Measurements from ENCODE around the gene WDR54. TPM values are rescaled to one million over a fixed set of nuclear protein-coding genes. Genes with fewer than 3 reads are reported as not detected.
"Not testable (repeated sequence)": the region's sequence is repeated elsewhere in the genome, so short reads cannot be mapped to it uniquely, and the experiment has no call there.

The WDR54 gene
- total RNA-seq, 1 donor from 2014 or later = 5.7 TPM

DNA sequence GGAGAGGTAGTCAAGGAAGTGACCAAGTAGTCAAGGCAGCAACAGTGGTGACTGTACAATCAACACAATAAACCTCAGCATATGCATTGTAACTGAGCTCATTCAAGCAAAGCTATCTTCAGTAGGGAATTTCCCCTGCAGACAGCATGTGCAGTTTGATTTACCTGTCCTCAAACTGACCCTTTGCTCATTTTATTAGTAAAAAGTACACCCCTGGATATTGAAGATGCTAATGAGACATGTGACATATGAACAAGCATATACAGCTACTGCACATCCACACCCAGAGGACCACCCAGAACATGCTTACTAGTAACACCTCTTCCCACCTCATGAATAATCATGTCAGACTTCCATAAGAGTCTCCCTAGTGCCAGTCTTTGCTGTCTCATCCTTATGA is 15.5 kb upstream of the WDR54 start:
- DNase-seq = no peak

DNA sequence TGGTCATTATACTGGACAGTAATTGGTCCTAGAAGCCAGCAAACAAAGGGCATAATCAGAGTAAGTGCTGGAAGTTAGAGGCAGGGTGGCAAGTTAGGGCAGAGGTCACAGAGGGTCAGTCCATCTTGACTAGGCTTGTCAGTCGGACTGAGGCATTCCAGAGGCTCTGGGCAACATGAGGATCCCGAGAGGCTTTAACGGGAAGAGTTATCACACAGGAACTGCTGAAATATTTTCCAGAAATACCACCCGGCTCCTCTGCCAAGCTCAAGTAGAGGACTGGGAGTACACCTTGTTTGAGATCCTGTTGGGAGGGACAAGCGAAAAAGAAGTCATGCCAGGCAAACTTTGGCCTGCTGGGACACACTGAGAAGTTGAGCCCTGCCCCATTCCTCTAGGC is 13.8 kb upstream of the WDR54 start:
- DNase-seq = no peak

DNA sequence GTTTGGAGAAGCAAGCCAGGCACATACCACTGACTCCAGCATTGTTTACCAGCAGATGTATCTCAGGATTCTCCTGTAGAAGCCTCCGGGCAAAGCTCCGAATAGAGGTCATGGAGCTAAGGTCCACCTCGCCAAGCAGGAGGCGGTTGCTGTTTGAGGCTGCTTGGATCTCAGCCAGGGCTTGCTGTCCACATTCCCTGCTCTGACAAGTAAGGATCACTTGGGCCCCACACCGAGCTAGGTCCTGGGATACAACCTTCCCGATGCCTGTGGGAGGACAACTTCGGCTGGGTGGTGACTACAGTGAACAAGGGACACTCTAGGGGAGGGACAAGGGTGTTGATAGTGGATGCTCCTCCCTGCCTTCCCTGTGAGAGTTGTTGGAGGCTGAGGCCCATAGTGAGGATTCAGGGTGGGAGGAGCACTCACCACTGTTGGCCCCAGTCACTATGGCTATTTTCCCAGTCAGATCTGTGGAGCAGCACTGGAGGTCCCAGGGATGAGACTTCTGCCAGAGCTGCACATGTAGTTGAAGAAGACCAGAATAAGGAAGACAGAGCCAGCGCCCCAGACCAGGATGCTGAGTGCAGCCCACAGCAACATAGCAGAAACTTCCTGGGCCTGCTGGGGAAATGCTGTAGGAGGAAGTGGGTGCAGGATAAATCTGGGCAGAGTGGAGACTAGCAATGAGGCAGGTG is 8.4 kb upstream of the WDR54 start:
- DNase-seq = no peak

DNA sequence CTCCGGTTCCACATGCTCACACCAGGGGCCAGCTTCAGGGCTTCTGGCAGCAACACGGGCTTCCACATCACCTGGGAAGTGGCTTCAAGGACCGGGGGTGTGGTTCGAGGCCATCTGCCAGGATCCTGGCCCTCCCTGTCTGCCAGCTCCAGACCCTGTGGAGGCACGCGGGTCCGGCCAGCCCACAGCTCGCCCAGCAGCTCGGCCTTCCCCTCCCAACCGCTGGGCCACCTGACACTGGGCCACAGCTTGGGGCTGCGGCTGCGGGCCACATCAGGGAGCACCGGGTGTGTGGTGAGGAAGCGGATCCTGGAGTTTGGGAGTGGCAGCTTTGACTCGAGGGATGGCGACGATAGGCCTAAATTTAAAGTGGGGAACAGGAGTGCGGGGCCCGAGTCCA is 7.1 kb upstream of the WDR54 start:
- DNase-seq = no peak

DNA sequence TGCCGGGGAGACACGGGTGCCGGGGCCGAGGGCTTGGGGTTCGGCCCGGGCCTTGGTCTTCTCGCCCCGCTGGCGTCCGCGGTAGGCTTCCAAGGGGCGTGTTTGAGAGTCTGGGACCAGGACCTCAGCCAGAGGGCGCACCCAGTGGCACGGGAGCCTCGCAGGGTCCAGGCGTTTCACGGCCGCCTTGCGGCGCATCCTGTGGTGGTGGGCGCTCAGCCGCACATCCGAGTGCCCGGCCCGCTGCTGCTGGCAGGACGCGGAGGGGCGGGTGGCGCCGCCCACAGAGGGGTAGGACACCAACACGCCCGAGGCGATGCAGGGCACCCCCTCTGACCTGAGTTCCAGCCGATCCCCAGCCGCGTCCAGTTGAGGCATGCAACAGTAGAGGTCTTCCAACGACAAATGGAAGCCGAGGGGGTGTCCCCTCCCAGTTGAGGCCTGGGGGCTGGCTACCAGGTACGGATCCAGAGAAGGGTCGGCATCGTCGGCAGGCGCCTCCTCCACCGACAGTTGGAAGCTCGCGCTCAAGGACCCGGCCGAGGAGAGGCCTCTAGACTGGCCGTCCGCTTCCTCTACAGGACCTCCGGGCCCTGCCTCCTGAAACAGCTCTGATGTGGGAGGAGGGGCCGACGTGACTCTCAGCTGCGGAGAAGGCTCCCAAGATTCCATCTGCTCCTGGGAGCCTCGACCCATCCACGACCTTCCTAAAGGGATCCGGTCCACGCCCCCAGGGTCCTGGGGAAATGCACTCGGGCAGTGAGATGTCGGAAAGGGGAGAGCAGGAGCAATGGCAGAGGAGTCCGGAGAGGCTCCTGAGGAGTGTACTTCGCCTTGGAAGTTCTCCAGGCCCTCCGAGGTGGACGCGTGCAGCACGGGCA is 6.4 kb upstream of the WDR54 start:
- DNase-seq = no peak

- no peak for DNase-seq
Measured at GRCh38 chr2:74415762-74416395, 5.7 kb upstream of the WDR54 start.

GRCh38 chr2:74416778-74417177 is 4.8 kb upstream of the WDR54 start:
- DNase-seq = no peak

- no peak for DNase-seq
Measured at GRCh38 chr2:74417197-74417596, 4.3 kb upstream of the WDR54 start.

DNA sequence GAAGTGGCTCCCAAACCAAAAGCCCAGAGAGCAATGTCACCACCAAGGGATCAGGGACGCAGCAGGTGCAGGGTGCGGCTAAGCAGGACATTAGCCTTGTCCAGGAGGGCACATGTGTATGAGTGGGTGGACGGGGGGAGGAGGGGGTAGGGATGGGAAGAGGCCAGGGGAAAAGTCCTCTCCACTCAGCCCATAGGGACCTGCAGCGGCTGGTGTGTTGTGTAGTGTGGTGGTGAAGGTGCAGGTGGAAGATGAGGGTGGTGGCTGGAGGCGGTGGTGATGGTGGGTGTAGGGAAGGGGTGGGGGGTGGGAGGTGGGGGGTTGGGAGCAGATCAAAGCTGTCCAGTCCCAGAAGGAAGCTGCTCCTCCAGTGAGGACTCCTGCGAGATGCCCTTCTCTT is 3.8 kb upstream of the WDR54 start:
- DNase-seq = no peak

DNA sequence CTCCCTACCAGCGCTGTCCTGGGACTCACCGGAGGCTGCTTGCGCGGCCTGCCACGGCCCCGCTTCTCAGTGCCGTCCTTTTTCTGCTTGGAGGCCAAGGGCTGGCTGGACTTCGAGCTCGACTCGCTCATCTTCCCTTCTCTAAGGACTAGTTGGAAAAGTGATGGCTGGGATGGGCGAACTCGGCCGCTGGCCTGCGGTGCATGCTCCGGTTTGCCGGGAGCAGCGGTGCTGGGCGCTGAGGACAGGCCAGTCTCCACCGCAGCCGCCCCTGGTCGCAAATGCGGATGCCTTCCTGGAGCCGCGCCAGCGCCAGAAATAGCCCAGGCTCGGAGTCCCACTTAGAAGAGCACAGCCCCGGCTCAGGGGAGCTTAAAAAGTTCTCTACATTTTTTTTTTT is 3.2 kb upstream of the WDR54 start:
- DNase-seq = no peak

DNA sequence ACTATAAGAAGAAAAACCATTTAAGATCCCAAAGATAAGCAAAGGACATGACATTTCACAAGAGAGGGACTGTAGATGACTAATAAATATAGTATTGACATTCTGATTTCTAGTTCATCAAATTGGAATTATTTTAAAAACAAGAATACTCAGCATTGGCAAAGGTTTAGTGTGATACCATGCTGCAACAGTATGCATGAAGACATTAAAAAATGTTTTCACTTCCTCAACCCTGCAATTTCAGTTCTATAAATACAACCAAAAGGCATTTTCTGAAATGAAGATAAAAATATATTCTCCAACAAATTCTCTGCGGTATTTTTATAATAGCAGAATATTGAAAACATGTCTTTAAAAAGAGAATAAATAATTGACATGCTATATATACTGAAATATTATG is 2.2 kb upstream of the WDR54 start:
- DNase-seq = no peak

GRCh38 chr2:74420006-74420405 is 1.5 kb upstream of the WDR54 start:
- DNase-seq = no peak

DNA sequence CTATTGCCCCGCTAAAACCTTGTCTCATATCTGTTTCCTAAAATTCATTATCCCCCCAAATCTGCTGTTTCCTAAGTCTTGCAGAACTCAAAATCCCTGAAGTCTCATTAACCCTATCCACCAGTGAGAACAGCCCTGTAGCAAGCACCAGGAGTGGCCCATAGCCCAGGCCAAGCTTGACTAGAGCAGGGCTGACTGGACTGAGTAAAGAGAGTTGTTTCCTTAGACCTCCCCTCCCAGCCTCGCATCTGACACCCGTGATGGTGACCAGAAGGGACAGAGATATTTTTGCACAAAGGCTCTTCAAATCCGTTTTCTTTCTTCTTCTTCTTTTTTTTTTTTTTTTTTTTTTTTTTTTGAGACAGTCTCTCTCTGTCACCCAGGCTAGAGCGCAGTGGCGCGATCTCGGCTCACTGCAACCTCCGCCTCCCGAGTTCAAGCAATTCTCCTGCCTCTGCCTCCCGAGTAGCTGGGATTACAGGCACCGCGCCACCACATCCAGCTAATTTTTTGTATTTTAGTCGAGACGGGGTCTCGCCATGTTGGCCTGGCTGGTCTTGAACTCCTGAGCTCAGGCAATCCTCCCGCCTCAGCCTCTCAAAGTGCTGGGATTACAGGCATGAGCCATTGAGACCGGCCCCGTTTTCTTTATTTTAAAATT is 957 bp upstream of the WDR54 start:
- DNase-seq = not testable (repeated sequence)

DNA sequence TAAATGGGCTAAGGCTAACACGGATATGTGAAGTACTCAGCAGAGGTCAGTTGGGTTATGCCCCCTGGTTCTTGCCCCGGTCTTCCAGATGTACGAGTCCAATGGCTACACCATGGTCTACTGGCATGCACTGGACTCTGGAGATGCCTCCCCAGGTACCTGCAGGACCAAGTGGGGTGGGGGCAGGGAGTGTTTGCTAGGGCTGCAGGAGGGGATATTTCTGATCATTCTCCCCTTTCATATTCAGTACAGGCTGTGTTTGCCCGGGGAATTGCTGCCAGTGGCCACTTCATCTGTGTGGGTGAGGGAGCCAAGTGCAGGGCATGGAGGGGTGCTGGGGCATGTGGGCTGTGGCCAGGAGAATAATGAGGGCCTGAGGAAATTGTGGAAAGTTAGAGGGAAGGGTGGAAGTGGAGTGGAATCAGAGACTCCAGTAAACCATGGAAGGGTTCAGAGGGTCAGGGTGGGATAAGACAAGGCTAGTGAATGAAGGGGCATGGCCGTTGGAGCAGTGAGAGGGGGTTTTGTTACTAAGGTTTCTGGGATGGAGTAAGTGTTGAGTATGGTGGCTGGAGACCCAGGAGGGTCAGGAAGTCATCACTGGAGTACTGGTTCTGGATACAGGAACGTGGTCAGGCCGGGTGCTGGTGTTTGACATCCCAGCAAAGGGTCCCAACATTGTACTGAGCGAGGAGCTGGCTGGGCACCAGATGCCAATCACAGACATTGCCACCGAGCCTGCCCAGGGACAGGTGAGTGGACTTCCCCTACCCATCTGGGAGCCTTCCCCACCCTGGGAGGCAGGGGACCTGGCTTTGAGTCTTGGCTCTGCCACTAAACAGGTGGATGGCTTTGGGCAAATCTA is 1.9 kb downstream of the WDR54 start:
- no peak for DNase-seq

GRCh38 chr2:74424139-74424992 is 2.8 kb downstream of the WDR54 start:
- no peak for DNase-seq

GRCh38 chr2:74424995-74425406 is 3.5 kb downstream of the WDR54 start:
- DNase-seq = no peak

DNA sequence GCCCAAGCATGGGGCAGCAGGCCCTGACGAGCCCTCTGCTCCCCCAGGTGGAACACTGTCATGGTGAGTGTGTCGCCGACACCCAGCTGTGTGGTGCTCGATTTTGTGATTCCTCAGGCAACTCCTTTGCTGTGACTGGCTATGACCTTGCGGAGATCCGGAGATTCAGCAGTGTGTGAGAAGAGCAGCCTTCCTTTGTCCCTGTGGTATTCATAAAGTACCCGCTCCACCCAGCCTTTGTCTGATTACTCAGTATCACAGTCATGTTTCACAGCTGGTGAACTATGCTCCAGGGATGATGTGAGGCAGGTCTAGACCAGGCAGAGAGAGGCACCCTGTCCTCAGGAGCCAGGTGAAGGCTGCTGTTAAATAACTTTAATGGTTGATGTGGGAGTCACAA is 4.0 kb downstream of the WDR54 start:
- DNase-seq = no peak

- DNase-seq = no peak
Measured at GRCh38 chr2:74426181-74426758, 4.7 kb downstream of the WDR54 start.

- DNase-seq = no peak
Measured at GRCh38 chr2:74427551-74427950, 6.0 kb downstream of the WDR54 start.

- DNase-seq = no peak
Measured at GRCh38 chr2:74428675-74429074, 7.1 kb downstream of the WDR54 start.

Measured in skin of body (tissue), 2 donors.